BLaER1 (cell line): ENCODE measurements around the gene ARFGEF3.

ENCODE experiments used
- H3K27ac ChIP-seq: shearing (Covaris generic); formaldehyde crosslinking; 2 replicates; pipeline ENCODE4 v1.8.1; 2022
- H3K27me3 ChIP-seq: shearing (Covaris generic); formaldehyde crosslinking; 2 replicates; pipeline ENCODE4 v1.8.1; 2022
- H3K36me3 ChIP-seq: shearing (Covaris generic); formaldehyde crosslinking; 2 replicates; pipeline ENCODE4 v1.8.1; 2022
- H3K4me1 ChIP-seq: shearing (Covaris generic); formaldehyde crosslinking; 2 replicates; pipeline ENCODE4 v1.8.1; 2022
- H3K4me2 ChIP-seq: shearing (Covaris generic); formaldehyde crosslinking; 2 replicates; pipeline ENCODE4 v1.8.1; 2022
- H3K4me3 ChIP-seq: shearing (Covaris generic); formaldehyde crosslinking; 2 replicates; pipeline ENCODE4 v1.8.1; 2022
- H3K9ac ChIP-seq: shearing (Covaris generic); formaldehyde crosslinking; 2 replicates; pipeline ENCODE4 v1.8.1; 2022
- H3K9me3 ChIP-seq: shearing (Covaris generic); formaldehyde crosslinking; 2 replicates; pipeline ENCODE4 v1.8.1; 2022
- H4K20me1 ChIP-seq: shearing (Covaris generic); formaldehyde crosslinking; 2 replicates; pipeline ENCODE4 v1.8.1; 2022
- Cebpa-rat ChIP-seq: shearing (Covaris generic); IDR thresholded peaks from 2 replicates; pipeline ENCODE4 v1.8.1; 2022

ARFGEF3 gene

GRCh38 chr6:138323821-138324220 lies 162.1 kb downstream of the ARFGEF3 start:
- Histone ChIP-seq H3K4me2 (no peak overlapping the region), H3K36me3 (no peaks in the 10 kb centered on the region), H3K4me3 (no peak overlapping the region)

GRCh38 chr6:138328210-138328609 lies 166.5 kb downstream of the ARFGEF3 start:
- H3K4me3 ChIP-seq, result no peak overlapping the region
- H3K27ac ChIP-seq, result no peak overlapping the region
- H3K27me3 ChIP-seq, result no peaks in the 10 kb centered on the region
- no peak overlapping the region for H3K9ac ChIP-seq
- no peaks in the 10 kb centered on the region for H3K9me3 ChIP-seq
- no peaks in the 10 kb centered on the region for H3K4me1 ChIP-seq
- TF ChIP-seq Cebpa-rat, result no peak
- no peaks in the 10 kb centered on the region for H3K36me3 ChIP-seq
- H3K4me2 ChIP-seq, result no peak overlapping the region
- no peaks in the 10 kb centered on the region for H4K20me1 ChIP-seq

More at GRCh38 chr6:138323821-138324220, 162.1 kb downstream of the ARFGEF3 start:
- Histone ChIP-seq H3K9me3 (peaks cover 7% of the 10 kb centered on the region), H3K4me1 (no peaks in the 10 kb centered on the region), H3K27me3 (no peaks in the 10 kb centered on the region), H4K20me1 (no peaks in the 10 kb centered on the region), H3K9ac (no peak overlapping the region), H3K27ac (no peak overlapping the region)
- no peak for TF ChIP-seq Cebpa-rat

GRCh38 chr6:138330763-138331162 lies 169.0 kb downstream of the ARFGEF3 start:
- H3K4me3 ChIP-seq, result no peak overlapping the region
- no peaks in the 10 kb centered on the region for H3K4me1 ChIP-seq
- H3K27ac ChIP-seq, result no peak overlapping the region
- no peak; the same call in 1 of the 2 replicates for TF ChIP-seq Cebpa-rat
- no peak overlapping the region for H3K4me2 ChIP-seq
- no peaks in the 10 kb centered on the region for H3K27me3 ChIP-seq
- H4K20me1 ChIP-seq, result no peaks in the 10 kb centered on the region
- H3K9ac ChIP-seq, result no peak overlapping the region
- no peaks in the 10 kb centered on the region for H3K36me3 ChIP-seq
- no peaks in the 10 kb centered on the region for H3K9me3 ChIP-seq

GRCh38 chr6:138331444-138331843 lies 169.7 kb downstream of the ARFGEF3 start:
- H3K4me3 ChIP-seq, result no peak overlapping the region
- no peak overlapping the region for H3K27ac ChIP-seq
- H3K4me2 ChIP-seq, result no peak overlapping the region

GRCh38 chr6:138331984-138332383 lies 170.2 kb downstream of the ARFGEF3 start:
- Histone ChIP-seq H3K4me1 (no peaks in the 10 kb centered on the region), H4K20me1 (no peaks in the 10 kb centered on the region), H3K27me3 (no peaks in the 10 kb centered on the region), H3K36me3 (no peaks in the 10 kb centered on the region), H3K27ac (no peak overlapping the region), H3K9ac (no peak overlapping the region), H3K9me3 (no peaks in the 10 kb centered on the region), H3K4me3 (no peak overlapping the region), H3K4me2 (no peak overlapping the region)
- TF ChIP-seq Cebpa-rat, result no peak

More at GRCh38 chr6:138331444-138331843, 169.7 kb downstream of the ARFGEF3 start:
- Histone ChIP-seq H3K4me1 (no peaks in the 10 kb centered on the region), H3K9me3 (no peaks in the 10 kb centered on the region), H3K36me3 (no peaks in the 10 kb centered on the region), H3K9ac (no peak overlapping the region), H4K20me1 (no peaks in the 10 kb centered on the region), H3K27me3 (no peaks in the 10 kb centered on the region)
- TF ChIP-seq Cebpa-rat, result no peak

- Histone ChIP-seq H4K20me1 (no peaks in the 10 kb centered on the region), H3K4me3 (no peak overlapping the region), H3K27me3 (no peaks in the 10 kb centered on the region), H3K27ac (no peak overlapping the region), H3K4me2 (no peak overlapping the region), H3K4me1 (no peaks in the 10 kb centered on the region), H3K9ac (no peak overlapping the region), H3K9me3 (no peaks in the 10 kb centered on the region), H3K36me3 (no peaks in the 10 kb centered on the region)
- TF ChIP-seq Cebpa-rat, result no peak
Observed at GRCh38 chr6:138334000-138334399, 172.3 kb downstream of the ARFGEF3 start.

- no peak overlapping the region for H3K4me3 ChIP-seq
- H3K36me3 ChIP-seq, result no peaks in the 10 kb centered on the region
- H3K4me1 ChIP-seq, result no peaks in the 10 kb centered on the region
- H3K9me3 ChIP-seq, result no peaks in the 10 kb centered on the region
- no peak overlapping the region for H3K9ac ChIP-seq
- no peak overlapping the region for H3K27ac ChIP-seq
- no peaks in the 10 kb centered on the region for H4K20me1 ChIP-seq
- no peaks in the 10 kb centered on the region for H3K27me3 ChIP-seq
- H3K4me2 ChIP-seq, result no peak overlapping the region
- no peak for TF ChIP-seq Cebpa-rat
Observed at GRCh38 chr6:138334963-138335362, 173.2 kb downstream of the ARFGEF3 start.

GRCh38 chr6:138336221-138336620 lies 174.5 kb downstream of the ARFGEF3 start:
- H3K36me3 ChIP-seq, result no peaks in the 10 kb centered on the region
- H3K9ac ChIP-seq, result no peak overlapping the region
- H3K9me3 ChIP-seq, result no peaks in the 10 kb centered on the region
- no peak overlapping the region for H3K27ac ChIP-seq
- H3K4me2 ChIP-seq, result no peak overlapping the region
- H3K27me3 ChIP-seq, result no peaks in the 10 kb centered on the region
- no peak for TF ChIP-seq Cebpa-rat
- no peaks in the 10 kb centered on the region for H3K4me1 ChIP-seq
- no peaks in the 10 kb centered on the region for H4K20me1 ChIP-seq
- no peak overlapping the region for H3K4me3 ChIP-seq

GRCh38 chr6:138337076-138337475 lies 175.3 kb downstream of the ARFGEF3 start:
- Histone ChIP-seq H4K20me1 (no peaks in the 10 kb centered on the region), H3K36me3 (no peaks in the 10 kb centered on the region), H3K4me2 (no peak overlapping the region), H3K27ac (no peak overlapping the region), H3K4me3 (no peak overlapping the region), H3K9me3 (no peaks in the 10 kb centered on the region), H3K9ac (no peak overlapping the region), H3K4me1 (no peaks in the 10 kb centered on the region), H3K27me3 (no peaks in the 10 kb centered on the region)
- no peak for TF ChIP-seq Cebpa-rat

GRCh38 chr6:138339024-138339423 lies 177.3 kb downstream of the ARFGEF3 start:
- H3K27me3 ChIP-seq, result no peaks in the 10 kb centered on the region
- no peaks in the 10 kb centered on the region for H3K9me3 ChIP-seq
- TF ChIP-seq Cebpa-rat, result no peak
- H3K4me3 ChIP-seq, result no peak overlapping the region
- H3K27ac ChIP-seq, result no peak overlapping the region
- H3K4me2 ChIP-seq, result no peak overlapping the region
- no peaks in the 10 kb centered on the region for H4K20me1 ChIP-seq
- no peak overlapping the region for H3K9ac ChIP-seq
- no peaks in the 10 kb centered on the region for H3K4me1 ChIP-seq
- no peaks in the 10 kb centered on the region for H3K36me3 ChIP-seq

- Histone ChIP-seq H3K27ac (no peak overlapping the region), H3K27me3 (no peaks in the 10 kb centered on the region), H3K9me3 (no peaks in the 10 kb centered on the region), H4K20me1 (no peaks in the 10 kb centered on the region), H3K36me3 (no peaks in the 10 kb centered on the region), H3K4me3 (no peak overlapping the region), H3K9ac (no peak overlapping the region), H3K4me1 (no peaks in the 10 kb centered on the region), H3K4me2 (no peak overlapping the region)
- TF ChIP-seq Cebpa-rat, result no peak
Observed at GRCh38 chr6:138341176-138341575, 179.4 kb downstream of the ARFGEF3 start.
